Ammon's horn (tissue), 1 donor: ENCODE measurements around the gene PCDH15.
A peak's percentile ranks its signal among the peaks of the same experiment; 100 is the strongest.
"Not testable (repeated sequence)": the region's sequence is repeated elsewhere in the genome, so short reads cannot be mapped to it uniquely, and the experiment has no call there.

ENCODE experiments used
- DNase-seq: peaks from one replicate; pipeline ENCODE4 v3.0.0-alpha.2; 2016; ENCODE audit warnings: low spot score

PCDH15 gene

GRCh38 chr10:53978301-53978700 is 822.7 kb downstream of the PCDH15 start:
- no peak for DNase-seq

GRCh38 chr10:53977267-53977666 is 823.8 kb downstream of the PCDH15 start:
- no peak for DNase-seq

- DNase-seq, result peak; percentile 79
Measured at GRCh38 chr10:53957401-53957800, 843.6 kb downstream of the PCDH15 start.

GRCh38 chr10:53955091-53955490 is 845.9 kb downstream of the PCDH15 start:
- DNase-seq, result no peak

- DNase-seq, result no peak
Measured at GRCh38 chr10:53952698-53953630, 848.1 kb downstream of the PCDH15 start.

GRCh38 chr10:53939654-53940053 is 861.4 kb downstream of the PCDH15 start:
- DNase-seq, result no peak

GRCh38 chr10:53930648-53931047 is 870.4 kb downstream of the PCDH15 start:
- DNase-seq, result no peak

GRCh38 chr10:53924051-53924700 is 876.9 kb downstream of the PCDH15 start:
- not testable (repeated sequence) for DNase-seq

- no peak for DNase-seq
Measured at GRCh38 chr10:53918755-53919154, 882.3 kb downstream of the PCDH15 start.

- DNase-seq, result no peak
Measured at GRCh38 chr10:53909791-53910190, 891.2 kb downstream of the PCDH15 start.

- no peak for DNase-seq
Measured at GRCh38 chr10:53904506-53905241, 896.4 kb downstream of the PCDH15 start.

GRCh38 chr10:53903756-53904155 is 897.3 kb downstream of the PCDH15 start:
- no peak for DNase-seq

GRCh38 chr10:53899463-53900160 is 901.4 kb downstream of the PCDH15 start:
- DNase-seq, result no peak

GRCh38 chr10:53898532-53898931 is 902.5 kb downstream of the PCDH15 start:
- DNase-seq, result no peak

GRCh38 chr10:53894145-53894544 is 906.9 kb downstream of the PCDH15 start:
- DNase-seq, result no peak

GRCh38 chr10:53893061-53893460 is 908.0 kb downstream of the PCDH15 start:
- no peak for DNase-seq

GRCh38 chr10:53886325-53887300 is 914.4 kb downstream of the PCDH15 start:
- no peak for DNase-seq

- DNase-seq, result no peak
Measured at GRCh38 chr10:53864846-53865245, 936.2 kb downstream of the PCDH15 start.

GRCh38 chr10:53852450-53853175 is 948.4 kb downstream of the PCDH15 start:
- DNase-seq, result no peak

- DNase-seq, result no peak
Measured at GRCh38 chr10:53846809-53847208, 954.2 kb downstream of the PCDH15 start.
